GM19099 (cell line): ENCODE measurements around the gene CFAP52.

ENCODE experiments used
- POLR2A ChIP-seq: IDR thresholded peaks from 3 replicates; pipeline ENCODE4 v1.6.1; 2011; ENCODE audit warnings: low read depth; ENCODE audit not compliant: insufficient read length; ENCODE audit errors: extremely low read depth

CFAP52 gene

DNA sequence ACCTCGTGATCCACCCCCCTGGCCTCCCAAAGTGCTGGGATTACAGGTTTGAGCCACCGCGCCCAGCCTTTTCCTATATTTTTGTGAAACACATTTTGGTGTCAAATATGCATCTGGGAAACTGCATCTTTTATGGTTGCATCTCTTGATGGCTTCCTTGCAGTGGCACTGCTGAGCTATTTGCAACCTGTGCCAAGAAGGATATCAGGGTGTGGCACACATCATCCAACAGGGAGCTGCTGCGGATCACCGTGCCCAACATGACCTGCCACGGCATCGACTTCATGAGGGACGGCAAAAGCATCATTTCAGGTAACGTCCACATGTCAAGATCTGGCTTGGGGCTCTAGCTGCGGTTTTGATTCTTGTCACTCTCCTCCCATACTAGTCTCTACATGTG is 52.1 kb downstream of the CFAP52 start:
- no peak for TF ChIP-seq POLR2A

DNA sequence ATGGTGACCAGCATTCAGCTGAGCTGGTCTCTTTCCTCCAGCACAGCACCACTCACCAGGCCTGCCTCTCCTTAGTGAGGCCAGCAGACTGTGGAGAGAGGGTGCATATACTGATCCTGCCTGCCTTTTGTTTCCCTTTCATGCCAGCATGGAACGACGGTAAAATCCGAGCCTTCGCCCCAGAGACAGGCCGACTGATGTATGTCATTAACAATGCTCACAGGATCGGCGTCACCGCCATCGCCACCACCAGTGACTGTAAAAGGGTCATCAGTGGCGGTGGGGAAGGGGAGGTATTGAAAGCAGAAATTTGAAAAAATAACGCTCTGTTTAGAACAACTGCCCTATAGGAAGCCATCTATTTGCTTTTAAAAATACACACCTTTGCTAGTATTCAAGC is 56.3 kb downstream of the CFAP52 start:
- no peak for TF ChIP-seq POLR2A

DNA sequence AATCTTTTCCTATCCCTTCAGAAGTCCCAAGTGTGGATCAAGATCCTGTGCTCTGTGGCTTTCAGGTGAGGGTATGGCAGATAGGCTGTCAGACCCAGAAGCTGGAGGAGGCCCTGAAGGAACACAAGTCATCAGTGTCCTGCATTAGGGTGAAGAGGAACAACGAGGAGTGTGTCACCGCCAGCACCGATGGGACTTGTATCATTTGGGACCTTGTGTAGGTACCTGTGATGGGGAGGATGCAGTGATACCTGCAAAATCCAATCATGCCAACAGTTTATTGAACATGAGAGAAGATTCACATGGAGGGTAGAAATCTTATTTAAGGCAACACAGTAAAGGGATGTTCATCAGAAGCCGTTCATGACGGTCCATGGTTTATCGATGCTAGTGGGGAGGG is 58.9 kb downstream of the CFAP52 start:
- no peak for TF ChIP-seq POLR2A

DNA sequence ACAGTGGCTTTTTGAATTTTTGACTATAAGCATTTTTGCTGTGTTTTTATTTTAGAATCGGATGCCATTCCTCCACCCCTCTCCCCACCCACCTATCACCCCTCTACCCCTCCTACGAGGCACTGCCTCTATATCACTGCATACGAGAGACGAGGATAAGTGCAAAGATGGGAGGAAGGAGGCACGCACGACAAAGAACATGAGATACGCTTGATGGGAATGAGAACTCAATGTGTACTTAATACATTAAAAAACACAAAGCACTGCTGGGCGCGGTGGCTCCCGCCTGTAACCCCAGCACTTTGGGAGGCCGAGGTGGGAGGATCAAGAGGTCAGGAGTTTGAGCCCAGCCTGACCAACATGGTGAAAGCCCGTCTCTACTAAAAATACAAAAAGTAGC is 60.1 kb downstream of the CFAP52 start:
- no peak for TF ChIP-seq POLR2A

DNA sequence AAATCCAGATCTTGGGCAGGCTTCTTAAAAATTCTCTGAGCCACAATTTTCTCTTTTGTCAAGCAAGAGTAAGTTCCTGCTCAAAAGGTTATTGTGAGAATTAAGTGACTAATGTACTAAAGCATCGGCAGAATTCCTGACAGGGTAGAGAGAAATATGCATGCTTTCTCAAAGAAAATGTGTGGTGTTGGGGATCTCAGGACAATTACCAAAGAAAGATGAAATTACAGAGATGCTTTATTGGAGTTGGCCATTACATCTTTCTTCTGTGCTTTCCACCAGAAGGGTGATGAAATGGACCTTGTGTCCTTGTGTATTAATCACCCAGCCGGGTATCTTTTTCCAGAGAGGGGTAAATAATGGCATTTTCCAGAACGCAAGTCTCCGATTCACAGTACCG is 67.2 kb downstream of the CFAP52 start:
- no peak for TF ChIP-seq POLR2A

DNA sequence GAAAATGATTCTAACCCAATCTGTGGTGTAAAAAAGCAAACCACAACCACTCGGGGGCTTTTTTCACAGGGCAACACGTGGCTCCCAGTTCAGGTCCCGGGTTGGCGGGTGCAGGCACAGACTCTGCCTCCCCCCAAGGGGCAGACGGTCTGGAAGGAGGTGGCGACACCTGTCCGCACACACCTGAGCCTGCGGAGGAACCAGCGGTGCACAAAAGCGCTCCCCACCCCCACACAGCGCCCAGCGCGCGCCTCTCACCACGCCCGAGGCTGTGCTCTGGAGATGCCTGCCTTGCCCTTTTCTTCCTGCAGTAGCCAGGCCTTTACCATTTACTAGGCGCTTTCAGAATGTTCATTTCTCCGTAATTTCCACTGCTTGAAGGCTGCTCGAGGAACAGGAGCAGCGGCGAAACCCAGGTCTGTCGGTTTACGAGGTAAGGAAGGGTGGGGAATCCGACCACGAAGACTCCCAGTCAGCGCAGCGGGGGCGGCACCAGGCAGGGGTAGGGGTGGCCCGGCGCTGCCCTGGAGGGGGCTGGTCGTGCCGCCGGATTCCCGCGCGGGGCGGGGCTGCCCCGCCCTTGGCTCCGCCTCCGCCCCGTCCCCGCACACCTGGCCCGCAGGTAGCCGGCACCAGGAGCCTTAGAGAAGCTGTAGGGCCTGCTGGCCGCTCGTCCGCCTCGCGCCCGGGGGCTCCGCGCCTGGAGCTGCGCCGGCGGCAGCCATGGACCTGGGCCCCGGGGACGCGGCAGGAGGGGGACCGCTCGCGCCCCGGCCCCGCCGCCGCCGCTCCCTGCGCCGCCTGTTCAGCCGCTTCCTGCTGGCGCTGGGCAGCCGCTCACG is 68.7 kb downstream of the CFAP52 start, which contains the start of gene USP43:
USP43 (plus strand) TSS at position 608 of the 842 bp plus-strand sequence; CDS start at position 724, 116 bp downstream.
- no peak for TF ChIP-seq POLR2A

DNA sequence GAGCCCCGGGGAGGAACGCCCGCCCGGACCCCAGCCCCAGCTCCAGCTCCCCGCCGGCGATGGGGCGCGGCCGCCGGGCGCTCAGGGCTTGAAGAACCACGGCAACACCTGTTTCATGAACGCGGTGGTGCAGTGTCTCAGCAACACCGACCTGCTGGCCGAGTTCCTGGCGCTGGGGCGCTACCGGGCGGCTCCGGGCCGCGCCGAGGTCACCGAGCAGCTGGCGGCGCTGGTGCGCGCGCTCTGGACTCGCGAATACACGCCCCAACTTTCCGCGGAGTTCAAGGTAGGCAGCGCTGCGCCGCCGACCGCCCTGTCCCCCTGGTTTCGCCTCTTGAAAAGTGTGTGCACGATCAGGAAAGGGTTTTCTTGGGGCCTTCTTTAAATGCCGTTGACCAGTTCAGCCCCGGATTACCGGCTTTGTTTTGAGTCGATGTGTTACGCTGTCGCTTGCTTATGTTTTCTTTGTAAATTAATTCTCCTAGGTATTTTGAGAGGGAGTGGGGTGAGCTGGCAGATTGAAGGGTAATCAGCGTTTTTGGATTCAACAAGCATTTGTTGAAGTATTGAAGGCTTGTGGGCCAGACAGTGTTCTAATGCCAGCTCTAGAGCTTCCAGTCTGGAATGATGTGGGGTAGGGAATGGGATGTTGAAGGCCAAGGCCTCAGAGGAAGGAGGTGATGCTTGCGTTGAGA is 69.6 kb downstream of the CFAP52 start:
- no peak for TF ChIP-seq POLR2A

DNA sequence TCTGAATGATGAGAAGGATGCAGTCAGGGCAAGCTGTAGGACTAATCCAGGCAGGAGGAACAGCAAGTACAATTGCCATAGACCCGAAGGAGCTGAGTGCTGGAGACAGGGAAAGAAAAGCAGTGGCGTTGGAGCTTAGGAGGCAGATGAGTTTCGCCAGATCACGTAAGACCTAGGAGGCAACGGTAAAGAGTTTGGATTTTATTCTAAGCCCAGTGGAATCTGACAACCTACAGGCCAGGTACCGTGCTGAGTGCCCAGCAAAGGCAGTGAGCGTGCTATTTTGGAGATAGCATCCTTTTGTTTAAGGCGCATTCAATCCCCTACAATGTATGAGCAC is 70.1 kb downstream of the CFAP52 start:
- no peak for TF ChIP-seq POLR2A

DNA sequence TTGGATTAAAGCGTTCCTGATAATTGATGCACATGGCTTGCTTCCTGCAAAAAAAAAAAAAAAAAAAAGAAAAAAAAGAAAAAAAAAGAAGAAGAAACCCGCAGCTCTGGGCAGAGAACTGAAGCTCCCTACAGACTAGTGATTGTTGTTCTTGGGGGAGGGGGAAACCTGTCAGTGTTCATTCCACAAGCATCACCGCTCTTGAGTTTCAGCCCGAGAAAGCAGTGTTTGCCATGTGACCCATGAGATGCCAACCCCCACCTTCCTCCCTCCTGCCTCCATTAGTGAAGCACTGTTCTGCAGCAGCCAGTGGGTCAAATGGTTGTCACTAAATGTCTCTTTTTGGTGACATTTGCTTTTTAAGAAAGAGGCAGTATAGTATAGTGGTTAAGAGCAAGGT is 70.6 kb downstream of the CFAP52 start:
- no peak for TF ChIP-seq POLR2A

DNA sequence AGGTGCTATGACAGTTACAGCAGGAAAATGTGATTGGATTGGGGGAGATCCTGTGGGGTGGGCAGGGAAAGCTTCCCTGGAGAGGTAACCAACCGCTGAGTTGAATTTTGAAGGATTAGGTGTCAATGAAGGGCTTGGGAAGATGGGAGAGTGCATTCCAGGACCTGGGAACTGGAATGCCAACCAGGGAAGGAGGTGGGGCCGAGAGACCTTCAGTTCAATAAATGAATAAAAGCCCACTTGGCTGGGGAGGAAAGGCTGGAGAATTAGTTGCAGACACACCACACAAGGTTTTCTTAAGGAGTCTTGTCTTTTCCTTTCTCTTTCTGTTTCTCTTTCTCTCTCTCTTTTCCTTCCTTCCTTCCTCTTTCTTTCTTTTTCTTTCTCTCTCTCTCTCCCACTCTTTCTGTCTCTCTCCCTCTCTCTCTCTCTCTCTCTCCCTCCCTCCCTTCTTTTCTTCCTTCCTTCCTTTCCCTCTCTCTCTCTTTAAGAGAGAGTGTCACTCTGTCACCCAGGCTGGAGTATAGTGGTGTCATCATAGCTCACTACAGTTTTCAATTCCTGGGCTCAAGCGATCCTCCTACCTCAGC is 72.2 kb downstream of the CFAP52 start:
- no peak for TF ChIP-seq POLR2A

DNA sequence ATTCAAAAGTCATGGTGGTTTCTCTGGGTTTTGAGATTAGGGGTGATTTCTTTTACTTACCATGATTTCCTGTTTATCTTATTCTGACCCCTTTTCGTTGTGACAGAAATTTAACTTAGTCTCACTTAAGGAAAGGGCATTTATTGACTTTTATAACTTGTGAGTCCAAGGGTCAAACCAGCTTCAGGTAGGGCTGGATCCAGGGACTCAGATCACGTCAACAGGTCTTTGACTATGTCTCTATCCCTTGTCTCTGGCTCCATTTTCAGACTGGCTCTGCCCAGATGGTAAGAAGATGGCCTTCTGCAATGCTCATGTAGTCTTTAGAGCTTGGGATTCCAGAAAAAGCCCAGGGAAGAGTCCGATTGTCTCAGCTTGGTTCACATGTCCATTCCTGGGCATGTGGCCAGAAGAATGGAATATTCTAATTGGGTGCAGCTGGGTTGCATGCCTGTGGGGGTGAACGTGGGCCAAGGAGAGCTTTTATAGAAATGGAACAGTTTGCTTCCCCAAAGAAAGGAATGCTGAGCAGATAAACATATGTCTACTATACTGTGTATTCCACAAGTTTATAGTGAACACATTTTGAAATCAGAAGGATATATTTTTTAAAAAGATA is 82.3 kb downstream of the CFAP52 start:
- TF ChIP-seq POLR2A = no peak

DNA sequence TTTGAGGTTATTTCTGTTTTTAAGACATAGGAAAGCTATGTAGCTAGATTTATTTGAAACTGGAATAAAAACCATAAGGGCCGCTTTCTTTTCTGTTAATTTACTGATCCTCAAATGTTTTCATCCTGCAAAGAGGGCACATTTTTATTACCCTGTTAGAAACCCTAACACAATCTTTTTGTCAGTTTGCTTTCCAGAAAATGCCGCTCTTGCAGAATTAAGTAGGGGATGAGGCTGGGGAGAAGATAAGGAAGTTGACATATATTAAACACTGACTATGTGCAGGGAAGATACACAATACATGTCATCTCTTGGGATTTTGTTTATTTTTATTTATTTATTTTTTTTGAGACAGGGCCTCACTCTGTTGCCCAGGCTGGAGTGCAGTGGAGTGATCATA is 84.6 kb downstream of the CFAP52 start:
- no peak for TF ChIP-seq POLR2A

DNA sequence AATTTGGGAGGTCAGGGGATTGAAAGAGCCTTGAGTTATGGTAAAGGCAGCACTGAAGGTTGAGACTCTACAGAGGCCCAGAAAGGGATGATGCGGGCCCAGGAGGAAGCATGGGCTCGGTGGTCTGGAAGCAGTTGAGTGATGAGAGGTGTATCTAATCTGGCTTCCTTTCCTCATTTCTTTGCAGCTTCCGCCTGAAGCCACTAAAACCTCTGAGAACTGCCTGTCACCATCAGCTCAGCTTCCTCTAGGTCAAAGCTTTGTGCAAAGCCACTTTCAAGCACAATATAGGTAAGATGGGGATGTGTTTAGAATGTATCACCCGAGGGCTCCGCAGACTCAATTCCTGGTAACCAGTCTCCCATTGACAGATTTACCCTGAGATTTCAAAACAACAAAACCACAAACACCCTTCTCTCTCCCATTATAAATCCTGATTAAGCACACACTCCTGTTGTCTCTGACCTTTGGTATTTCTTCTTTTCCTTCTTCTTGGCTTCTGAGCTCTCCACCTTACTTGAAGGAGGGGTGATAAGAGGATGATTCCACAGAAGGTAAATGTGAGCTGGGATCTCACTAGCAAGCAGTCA is 90.1 kb downstream of the CFAP52 start:
- TF ChIP-seq POLR2A = no peak

DNA sequence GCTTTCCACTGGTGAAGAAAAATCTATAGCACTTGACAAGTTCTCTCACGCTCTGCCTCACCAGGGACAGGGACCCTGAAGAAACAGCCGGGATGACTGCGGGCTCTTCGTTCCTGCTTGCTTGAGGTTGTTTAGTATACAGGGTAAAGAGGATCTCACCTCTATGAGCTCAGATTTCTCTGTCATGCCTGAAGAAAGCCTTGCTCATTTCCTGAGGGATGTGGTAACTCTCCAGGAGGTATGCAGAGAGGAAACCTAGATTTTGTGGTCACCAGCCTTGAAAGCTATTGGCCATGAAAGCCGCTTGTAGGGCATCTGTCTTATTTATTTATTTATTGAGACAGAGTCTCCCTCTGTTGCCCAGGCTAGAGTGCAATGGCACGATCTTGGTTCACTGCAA is 92.1 kb downstream of the CFAP52 start:
- no peak for TF ChIP-seq POLR2A

DNA sequence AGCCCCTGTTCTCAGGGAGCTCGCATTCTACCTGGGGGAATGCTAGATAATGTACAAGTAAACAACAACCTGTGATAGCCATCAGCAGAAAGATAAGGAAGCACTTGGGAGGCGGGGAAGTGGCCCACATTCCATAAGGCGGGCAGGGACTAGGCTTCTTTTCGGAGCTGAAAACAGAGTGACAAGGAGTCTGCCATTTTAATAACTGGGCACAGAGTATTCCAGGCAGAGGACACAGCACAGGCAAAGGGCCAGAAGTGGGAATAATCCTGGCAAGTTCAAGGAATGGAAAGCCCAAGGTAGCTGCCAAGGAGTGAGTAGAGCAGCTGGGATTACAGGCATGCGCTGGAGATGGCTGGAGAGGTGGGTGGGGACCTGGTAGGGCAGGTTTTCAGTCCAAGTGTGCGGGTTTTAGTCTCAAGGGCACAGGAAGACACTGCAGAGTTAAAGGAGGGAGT is 93.1 kb downstream of the CFAP52 start:
- no peak for TF ChIP-seq POLR2A
